K562 (cell line): ENCODE results near the gene BIVM. TPM values are rescaled to one million over a fixed set of nuclear protein-coding genes. Genes with fewer than 3 reads are reported as not detected.

Source experiments
- ELF1 ChIP-seq: fragments of 200-800 bp; sonication (Bioruptor generic); IDR thresholded peaks from 2 replicates; pipeline ENCODE4 v1.6.1; 2016; ENCODE audit warnings: missing genetic modification characterization, missing compliant biosample characterization
- NFIX ChIP-seq: fragments of 250-450 bp; sonication (Bioruptor Pico); IDR thresholded peaks from 2 replicates; pipeline ENCODE4 v1.4.0; 2020; ENCODE audit warnings: low read depth, mild to moderate bottlenecking, moderate library complexity
- STAT5B ChIP-seq: fragments of 250-450 bp; sonication (Bioruptor Pico); IDR thresholded peaks from 2 replicates; pipeline ENCODE4 v1.8.0; 2021; ENCODE audit warnings: mild to moderate bottlenecking, inconsistent platforms
- TRIM24 ChIP-seq, 2 experiments: fragments of 450-650 bp; IDR thresholded peaks; 2 replicates each; pipeline ENCODE4 v1.6.1; 2016
- ZNF133 ChIP-seq: fragments of 250-450 bp; sonication (Bioruptor Pico); IDR thresholded peaks from 2 replicates; pipeline ENCODE4 v1.4.0; 2020; ENCODE audit warnings: mild to moderate bottlenecking
- ZNF239 ChIP-seq: fragments of 250-450 bp; sonication (Bioruptor Pico); IDR thresholded peaks from 2 replicates; pipeline ENCODE4 v1.4.0; 2020; ENCODE audit warnings: mild to moderate bottlenecking
- polyA plus RNA-seq, 8 experiments: library from polyadenylated mRNA; depleted of rRNA in 4 of 8; stranded (reverse) in 5 of 8; unstranded in 3 of 8; fragments of >200 nt; fragmentation: Nextera tagmentation in 2 of 8; fragmentation: Illumina TruSeq in 1 of 8; extraction: Ambion mirVana in 2 of 8; extraction: Trizol in 1 of 8; gene quantifications; 2 replicates each; pipeline versions ENCODE4 v1.2.1 to v1.2.3, GENCODE V29; 2011 to 2014; ENCODE audit warnings: inconsistent platforms in 1 of 8, missing spikeins in 1 of 8
- total RNA-seq, 7 experiments: library from RNA; depleted of rRNA in 6 of 7; stranded (reverse); fragments of >200 nt in 6 of 7; fragmentation: Illumina TruSeq in 2 of 7; extraction: Trizol in 2 of 7; gene quantifications; 2 replicates each; pipeline versions ENCODE4 v1.2.1 to v1.2.3, GENCODE V29; 2011 to 2021; ENCODE audit warnings: low replicate concordance in 1 of 7
- TF ChIP-seq, protein P1 (sequence below): sonication (generic); formaldehyde crosslinking; IDR thresholded peaks from 2 replicates; pipeline ENCODE4 v1.8.0; 2022; ENCODE audit warnings: missing genetic modification reagents, mild to moderate bottlenecking, moderate library complexity, borderline replicate concordance
- TF ChIP-seq, protein P2 (sequence below): fragments of 450-650 bp; IDR thresholded peaks from 2 replicates; pipeline ENCODE4 v1.6.1; 2017; ENCODE audit warnings: mild to moderate bottlenecking, moderate library complexity
- TF ChIP-seq, protein P3 (sequence below): sonication (generic); formaldehyde crosslinking; IDR thresholded peaks from 2 replicates; pipeline ENCODE4 v1.8.0; 2023; ENCODE audit warnings: missing genetic modification reagents, mild to moderate bottlenecking, borderline replicate concordance

Gene BIVM
- total and polyA plus RNA-seq, 9 of the 15 experiments (the other 6 are each of a cell fraction or from before 2014, with no cell fraction given), result 3.6 to 23.1 (median 16.8) TPM

DNA sequence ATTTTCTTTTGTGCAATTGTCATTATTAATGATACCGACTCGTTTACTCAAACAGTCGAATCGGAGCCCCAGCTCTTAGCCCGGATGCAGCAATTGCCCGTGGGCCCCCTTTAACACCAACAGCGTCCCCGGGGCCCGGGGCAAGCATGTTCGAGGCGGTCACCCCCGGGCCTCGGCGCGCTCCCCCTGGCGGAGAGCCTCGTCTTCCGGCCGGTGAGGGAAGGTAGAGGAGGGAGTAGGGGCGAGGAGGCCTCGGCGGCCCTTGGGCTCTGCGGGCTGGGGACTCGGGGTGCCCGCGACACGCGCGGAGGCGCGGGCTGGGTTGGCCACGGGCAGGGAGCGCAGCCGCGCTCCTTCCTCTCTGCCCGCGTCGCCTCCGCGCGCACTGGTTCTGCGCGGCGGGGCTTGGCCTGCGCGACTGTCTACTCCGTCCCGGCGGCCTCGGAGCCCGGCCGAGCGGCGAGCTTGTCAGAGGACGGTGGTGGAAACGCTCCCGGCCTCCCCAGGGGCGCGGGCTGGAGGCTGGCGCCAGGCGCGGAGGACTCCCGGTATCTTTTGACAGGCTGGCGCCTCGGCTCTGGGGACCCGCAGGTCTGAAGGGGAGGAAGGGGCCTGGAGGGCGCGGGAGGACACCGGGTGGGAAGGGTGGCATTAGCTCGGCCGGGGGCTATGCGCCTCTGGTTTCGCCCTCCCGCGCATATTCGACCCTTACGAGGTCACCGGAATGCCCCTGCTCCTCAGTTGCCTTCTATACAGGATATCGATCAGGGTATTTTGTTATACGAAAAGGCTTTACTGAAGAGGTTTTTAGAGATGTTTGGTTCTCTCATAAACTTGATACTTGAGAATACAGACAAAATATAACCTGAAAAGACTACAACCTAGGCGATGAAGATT, 1.5 kb downstream of the BIVM start (continued):
- TF ChIP-seq, protein P1, sequence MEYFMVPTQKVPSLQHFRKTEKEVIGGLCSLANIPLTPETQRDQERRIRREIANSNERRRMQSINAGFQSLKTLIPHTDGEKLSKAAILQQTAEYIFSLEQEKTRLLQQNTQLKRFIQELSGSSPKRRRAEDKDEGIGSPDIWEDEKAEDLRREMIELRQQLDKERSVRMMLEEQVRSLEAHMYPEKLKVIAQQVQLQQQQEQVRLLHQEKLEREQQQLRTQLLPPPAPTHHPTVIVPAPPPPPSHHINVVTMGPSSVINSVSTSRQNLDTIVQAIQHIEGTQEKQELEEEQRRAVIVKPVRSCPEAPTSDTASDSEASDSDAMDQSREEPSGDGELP (CRISPR knock-in tag), result peak; percentile 9; the same call in 1 of the 2 replicates
- no peak for TF ChIP-seq ZNF239 (CRISPR knock-in tag)
- no peak for TF ChIP-seq NFIX (CRISPR knock-in tag)
- no peak for TF ChIP-seq ELF1
- TF ChIP-seq, protein P2, sequence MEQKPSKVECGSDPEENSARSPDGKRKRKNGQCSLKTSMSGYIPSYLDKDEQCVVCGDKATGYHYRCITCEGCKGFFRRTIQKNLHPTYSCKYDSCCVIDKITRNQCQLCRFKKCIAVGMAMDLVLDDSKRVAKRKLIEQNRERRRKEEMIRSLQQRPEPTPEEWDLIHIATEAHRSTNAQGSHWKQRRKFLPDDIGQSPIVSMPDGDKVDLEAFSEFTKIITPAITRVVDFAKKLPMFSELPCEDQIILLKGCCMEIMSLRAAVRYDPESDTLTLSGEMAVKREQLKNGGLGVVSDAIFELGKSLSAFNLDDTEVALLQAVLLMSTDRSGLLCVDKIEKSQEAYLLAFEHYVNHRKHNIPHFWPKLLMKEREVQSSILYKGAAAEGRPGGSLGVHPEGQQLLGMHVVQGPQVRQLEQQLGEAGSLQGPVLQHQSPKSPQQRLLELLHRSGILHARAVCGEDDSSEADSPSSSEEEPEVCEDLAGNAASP, result no peak
- no peak for TF ChIP-seq TRIM24 (IDR thresholded peaks at IDR 0.05)
- TF ChIP-seq, protein P3, sequence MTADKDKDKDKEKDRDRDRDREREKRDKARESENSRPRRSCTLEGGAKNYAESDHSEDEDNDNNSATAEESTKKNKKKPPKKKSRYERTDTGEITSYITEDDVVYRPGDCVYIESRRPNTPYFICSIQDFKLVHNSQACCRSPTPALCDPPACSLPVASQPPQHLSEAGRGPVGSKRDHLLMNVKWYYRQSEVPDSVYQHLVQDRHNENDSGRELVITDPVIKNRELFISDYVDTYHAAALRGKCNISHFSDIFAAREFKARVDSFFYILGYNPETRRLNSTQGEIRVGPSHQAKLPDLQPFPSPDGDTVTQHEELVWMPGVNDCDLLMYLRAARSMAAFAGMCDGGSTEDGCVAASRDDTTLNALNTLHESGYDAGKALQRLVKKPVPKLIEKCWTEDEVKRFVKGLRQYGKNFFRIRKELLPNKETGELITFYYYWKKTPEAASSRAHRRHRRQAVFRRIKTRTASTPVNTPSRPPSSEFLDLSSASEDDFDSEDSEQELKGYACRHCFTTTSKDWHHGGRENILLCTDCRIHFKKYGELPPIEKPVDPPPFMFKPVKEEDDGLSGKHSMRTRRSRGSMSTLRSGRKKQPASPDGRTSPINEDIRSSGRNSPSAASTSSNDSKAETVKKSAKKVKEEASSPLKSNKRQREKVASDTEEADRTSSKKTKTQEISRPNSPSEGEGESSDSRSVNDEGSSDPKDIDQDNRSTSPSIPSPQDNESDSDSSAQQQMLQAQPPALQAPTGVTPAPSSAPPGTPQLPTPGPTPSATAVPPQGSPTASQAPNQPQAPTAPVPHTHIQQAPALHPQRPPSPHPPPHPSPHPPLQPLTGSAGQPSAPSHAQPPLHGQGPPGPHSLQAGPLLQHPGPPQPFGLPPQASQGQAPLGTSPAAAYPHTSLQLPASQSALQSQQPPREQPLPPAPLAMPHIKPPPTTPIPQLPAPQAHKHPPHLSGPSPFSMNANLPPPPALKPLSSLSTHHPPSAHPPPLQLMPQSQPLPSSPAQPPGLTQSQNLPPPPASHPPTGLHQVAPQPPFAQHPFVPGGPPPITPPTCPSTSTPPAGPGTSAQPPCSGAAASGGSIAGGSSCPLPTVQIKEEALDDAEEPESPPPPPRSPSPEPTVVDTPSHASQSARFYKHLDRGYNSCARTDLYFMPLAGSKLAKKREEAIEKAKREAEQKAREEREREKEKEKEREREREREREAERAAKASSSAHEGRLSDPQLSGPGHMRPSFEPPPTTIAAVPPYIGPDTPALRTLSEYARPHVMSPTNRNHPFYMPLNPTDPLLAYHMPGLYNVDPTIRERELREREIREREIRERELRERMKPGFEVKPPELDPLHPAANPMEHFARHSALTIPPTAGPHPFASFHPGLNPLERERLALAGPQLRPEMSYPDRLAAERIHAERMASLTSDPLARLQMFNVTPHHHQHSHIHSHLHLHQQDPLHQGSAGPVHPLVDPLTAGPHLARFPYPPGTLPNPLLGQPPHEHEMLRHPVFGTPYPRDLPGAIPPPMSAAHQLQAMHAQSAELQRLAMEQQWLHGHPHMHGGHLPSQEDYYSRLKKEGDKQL, result no peak
- no peak for TF ChIP-seq ZNF133 (CRISPR knock-in tag)
- no peak for TF ChIP-seq STAT5B (CRISPR knock-in tag)
